Kidney (tissue), 14 donors: ENCODE data around the gene NPTX1. TPM values are rescaled to one million over a fixed set of nuclear protein-coding genes. Genes with fewer than 3 reads are reported as not detected.
A peak's percentile ranks its signal among the peaks of the same experiment; 100 is the strongest.

Experiments
- DNase-seq, 5 donors: peaks; one replicate each; pipeline ENCODE4 v3.0.0-alpha.2; 2013 to 2020
- FAIRE-seq: peaks from 2 replicates; lab custom pipeline; 2012; peaks lifted over from hg19 to GRCh38; lab: Jason Lieb, UNC
- H3K27ac ChIP-seq, 2 donors: one replicate each; pipeline ENCODE4 v1.7.0; 2013; ENCODE audit warnings: low read depth in 2 of 2, low read length in 2 of 2, inconsistent platforms in 1 of 2
- H3K27me3 ChIP-seq: one replicate; pipeline ENCODE4 v1.7.1; 2013; ENCODE audit warnings: low read length, inconsistent platforms; ENCODE audit not compliant: control insufficient read depth, insufficient read depth
- H3K36me3 ChIP-seq, 3 donors: one replicate each; pipeline versions ENCODE4 v1.7.0 to v1.7.1; 2013; ENCODE audit warnings: low read length in 3 of 3, control low read depth in 1 of 3, inconsistent platforms in 1 of 3; ENCODE audit not compliant: insufficient read depth in 3 of 3, control insufficient read depth in 2 of 3
- H3K4me1 ChIP-seq, 3 donors: one replicate each; pipeline versions ENCODE4 v1.7.0 to v1.7.1; 2013; ENCODE audit warnings: low read length in 3 of 3, inconsistent platforms in 1 of 3, low read depth in 1 of 3; ENCODE audit not compliant: control insufficient read depth in 2 of 3, insufficient read depth in 2 of 3
- H3K4me3 ChIP-seq, 3 donors: one replicate each; pipeline versions ENCODE4 v1.7.0 to v1.8.1; 2013; ENCODE audit warnings: low read length in 3 of 3, control low read depth in 1 of 3, inconsistent platforms in 1 of 3
- H3K9ac ChIP-seq, 3 donors: one replicate each; pipeline versions ENCODE4 v1.7.0 to v1.7.1; 2013; ENCODE audit warnings: low read length in 3 of 3, control low read depth in 1 of 3, inconsistent platforms in 1 of 3
- H3K9me3 ChIP-seq, 3 donors: one replicate each; pipeline versions ENCODE4 v1.7.0 to v1.7.1; 2013; ENCODE audit warnings: low read length in 3 of 3, control low read depth in 1 of 3, inconsistent platforms in 1 of 3; ENCODE audit not compliant: control insufficient read depth in 2 of 3, insufficient read depth in 1 of 3
- intact Hi-C: fragments of 100-400 bp; cut with DNase I; formaldehyde crosslinking; loops from one replicate; pipeline ENCODE4 v1.11.1; 2022
- polyA plus RNA-seq: library from polyadenylated mRNA; stranded (reverse); fragments of 350-450 nt; fragmentation: Illumina TruSeq; extraction: RNeasy Lipid Tissue Mini Kit (QIAGEN cat#74804); gene quantifications from one replicate; pipeline ENCODE4 v1.2.3, GENCODE V29; 2014; ENCODE audit warnings: low read depth, low replicate concordance; ENCODE audit not compliant: insufficient read depth
- total RNA-seq: library from RNA; stranded (reverse); fragmentation: NEBNext Ultra II Directional; extraction: Animal tissue kit (Norgen Biotek cat#: 25700); gene quantifications from one replicate; pipeline ENCODE4 v1.2.1, GENCODE V29; 2021
- TF ChIP-seq, protein P1 (sequence below): IDR thresholded peaks from 3 replicates; pipeline ENCODE4 v1.5.1; 2012; ENCODE audit warnings: mild to moderate bottlenecking, moderate library complexity, borderline replicate concordance; ENCODE audit not compliant: insufficient read depth; ENCODE audit errors: extremely low read depth
- donor health status: control.
- donor health status: control.
- donor health status: control.
- donor health status: control.
- donor health status: control.
- donor health status: DM: yes; HTN: yes; CAD: no.
- donor health status: Normal renal cell carcinoma (clear cell type).

The NPTX1 gene
- total and polyA plus RNA-seq, 2 donors from 2014 or later: 0.31 to 0.39 TPM

- no peaks in the 10 kb centered on the region for H3K27me3 ChIP-seq
- no peaks in the 10 kb centered on the region for H3K36me3 ChIP-seq
- no peak overlapping the region for H3K4me3 ChIP-seq
- no peak overlapping the region for H3K9ac ChIP-seq
- DNase-seq: peak in 1 of 5 donors; percentile 20
- no peak overlapping the region for H3K27ac ChIP-seq
- intact Hi-C loops: no loop called here
- H3K4me1 ChIP-seq: peaks cover 0 to 9% (median 0%) of the 10 kb centered on the region in 3 donors
- TF ChIP-seq, protein P1, sequence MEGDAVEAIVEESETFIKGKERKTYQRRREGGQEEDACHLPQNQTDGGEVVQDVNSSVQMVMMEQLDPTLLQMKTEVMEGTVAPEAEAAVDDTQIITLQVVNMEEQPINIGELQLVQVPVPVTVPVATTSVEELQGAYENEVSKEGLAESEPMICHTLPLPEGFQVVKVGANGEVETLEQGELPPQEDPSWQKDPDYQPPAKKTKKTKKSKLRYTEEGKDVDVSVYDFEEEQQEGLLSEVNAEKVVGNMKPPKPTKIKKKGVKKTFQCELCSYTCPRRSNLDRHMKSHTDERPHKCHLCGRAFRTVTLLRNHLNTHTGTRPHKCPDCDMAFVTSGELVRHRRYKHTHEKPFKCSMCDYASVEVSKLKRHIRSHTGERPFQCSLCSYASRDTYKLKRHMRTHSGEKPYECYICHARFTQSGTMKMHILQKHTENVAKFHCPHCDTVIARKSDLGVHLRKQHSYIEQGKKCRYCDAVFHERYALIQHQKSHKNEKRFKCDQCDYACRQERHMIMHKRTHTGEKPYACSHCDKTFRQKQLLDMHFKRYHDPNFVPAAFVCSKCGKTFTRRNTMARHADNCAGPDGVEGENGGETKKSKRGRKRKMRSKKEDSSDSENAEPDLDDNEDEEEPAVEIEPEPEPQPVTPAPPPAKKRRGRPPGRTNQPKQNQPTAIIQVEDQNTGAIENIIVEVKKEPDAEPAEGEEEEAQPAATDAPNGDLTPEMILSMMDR: no peak
- no peak for FAIRE-seq
- no peaks in the 10 kb centered on the region for H3K9me3 ChIP-seq
Measured at GRCh38 chr17:80502578-80502877, 26.1 kb upstream of the NPTX1 start.

DNA sequence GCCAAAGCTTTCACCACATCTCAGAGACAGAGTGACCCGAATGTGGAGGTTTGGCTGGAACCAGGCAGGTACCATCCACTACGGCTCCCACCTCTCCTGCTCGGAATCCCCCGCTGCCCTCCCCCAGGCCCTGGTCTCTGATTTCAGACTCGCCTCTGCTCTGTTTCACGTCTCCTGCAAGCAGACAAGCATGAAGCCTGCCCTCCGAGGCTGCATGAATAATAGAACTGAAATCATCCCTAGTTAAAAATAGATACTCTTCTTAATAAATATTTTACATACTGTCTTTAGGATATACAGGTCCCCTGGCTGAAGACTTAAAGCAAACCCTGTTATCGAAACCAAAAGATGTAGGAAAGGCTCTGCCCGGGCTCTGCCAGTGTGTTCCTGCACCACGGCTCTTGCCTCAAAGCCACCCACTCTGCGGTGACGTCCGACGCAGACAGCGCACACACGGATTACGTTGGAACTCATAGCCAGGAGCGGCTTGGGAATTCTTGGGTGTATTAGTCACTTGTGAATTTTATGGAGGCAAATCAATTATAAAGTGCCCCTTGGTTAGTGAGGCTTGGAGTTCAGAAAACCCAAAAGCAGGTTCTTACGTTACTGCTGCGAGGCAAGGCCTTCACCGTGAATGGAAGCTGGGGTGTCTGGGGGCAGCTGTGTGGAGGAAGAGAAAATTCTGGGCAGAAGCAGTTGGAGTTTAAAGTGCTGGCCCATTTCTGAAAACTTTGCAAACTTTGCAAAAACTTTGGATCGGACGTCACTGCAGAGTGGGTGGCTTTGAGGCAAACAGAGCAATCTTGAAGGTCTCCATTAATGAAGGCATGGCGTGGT, 25.6 kb upstream of the NPTX1 start:
- H3K27ac ChIP-seq: no peak overlapping the region
- TF ChIP-seq, protein P1: no peak
- H3K9ac ChIP-seq: no peak overlapping the region
- H3K36me3 ChIP-seq: no peaks in the 10 kb centered on the region
- no peaks in the 10 kb centered on the region for H3K27me3 ChIP-seq
- FAIRE-seq (no peak), DNase-seq (peak in 4 of 5 donors; percentile 62 to 80 (median 74))
- H3K4me3 ChIP-seq: no peak overlapping the region
- H3K9me3 ChIP-seq: no peaks in the 10 kb centered on the region
- peaks cover 0 to 9% (median 0%) of the 10 kb centered on the region in 3 donors for H3K4me1 ChIP-seq
- intact Hi-C loops: no loop called here

DNA sequence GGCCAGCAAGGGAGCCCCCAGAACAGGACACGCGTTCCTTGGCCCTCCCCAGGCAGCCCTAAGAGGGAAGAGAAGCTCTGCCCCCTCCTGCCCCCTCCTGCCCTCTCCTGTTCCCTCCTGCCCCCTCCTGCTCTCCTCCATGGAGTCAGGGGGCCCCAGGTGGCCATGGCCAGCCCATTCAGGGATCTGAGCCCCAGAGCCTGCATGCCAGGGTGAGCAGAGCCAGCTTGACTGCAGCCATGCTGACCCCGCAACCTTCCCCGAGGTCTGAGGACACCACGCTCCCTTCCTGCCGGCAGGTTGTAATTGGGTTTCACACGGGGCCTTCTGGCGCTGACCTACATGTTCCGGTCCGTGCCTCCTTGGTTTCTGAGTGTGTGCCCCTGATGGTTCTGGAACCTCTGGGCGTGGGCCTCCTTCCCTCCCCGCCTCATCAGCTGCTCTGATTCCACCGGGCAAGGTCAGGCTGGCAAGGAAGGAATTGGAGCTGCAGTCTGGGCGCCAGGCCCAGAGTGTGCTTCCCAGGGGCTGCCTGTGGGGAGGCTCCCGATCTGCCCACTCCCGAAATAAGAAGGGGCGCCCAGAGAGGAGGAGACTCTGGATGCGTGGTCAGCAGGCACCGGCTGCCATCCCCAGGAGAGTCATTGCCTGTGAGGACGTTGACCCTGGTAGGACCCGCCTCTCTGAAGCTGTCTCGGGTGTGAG, 23.7 kb upstream of the NPTX1 start:
- intact Hi-C loops: no loop called here
- Histone ChIP-seq H3K27me3 (no peaks in the 10 kb centered on the region), H3K4me1 (peaks cover 0 to 9% (median 0%) of the 10 kb centered on the region in 3 donors), H3K9ac (no peak overlapping the region), H3K9me3 (no peaks in the 10 kb centered on the region), H3K36me3 (no peaks in the 10 kb centered on the region), H3K27ac (no peak overlapping the region), H3K4me3 (no peak overlapping the region)
- TF ChIP-seq, protein P1: no peak
- DNase-seq (peak in 1 of 5 donors; percentile 34), FAIRE-seq (no peak)
